Right atrium auricular region (tissue), 2 donors: ENCODE measurements around the gene VGLL3. TPM values are rescaled to one million over a fixed set of nuclear protein-coding genes. Genes with fewer than 3 reads are reported as not detected.

ENCODE experiments used
- DNase-seq: peaks from one replicate; pipeline ENCODE4 v3.0.0-alpha.2; 2019; ENCODE audit warnings: low spot score
- H3K27ac ChIP-seq, 2 donors: fragments of 200-600 bp; sonication (generic); 1 replicate in 1 of 2; 2 replicates in 1 of 2; pipeline ENCODE4 v1.5.1; 2016 to 2019
- H3K27me3 ChIP-seq, 2 donors: fragments of 200-600 bp; sonication (generic); one replicate each; pipeline versions ENCODE4 v1.5.1 to v1.6.0; 2017 to 2019
- H3K36me3 ChIP-seq: fragments of 200-600 bp; sonication (generic); one replicate; pipeline ENCODE4 v1.5.1; 2016
- H3K4me1 ChIP-seq, 2 donors: fragments of 200-600 bp; sonication (generic); one replicate each; pipeline versions ENCODE4 v1.5.1 to v1.6.0; 2017 to 2019
- H3K4me3 ChIP-seq, 2 donors: fragments of 200-600 bp; sonication (generic); 1 replicate in 1 of 2; 2 replicates in 1 of 2; pipeline ENCODE4 v1.5.1; 2017 to 2019; ENCODE audit warnings: mild to moderate bottlenecking in 1 of 2, moderate library complexity in 1 of 2
- H3K9me3 ChIP-seq, 2 donors: fragments of 200-600 bp; sonication (generic); one replicate each; pipeline ENCODE4 v1.5.1; 2019
- total RNA-seq, 2 donors: library from RNA; depleted of rRNA; stranded (reverse); fragments of >200 nt; gene quantifications; one replicate each; pipeline ENCODE4 v1.1.0, GENCODE V29; 2016
- TF ChIP-seq, protein P1 (sequence below), 2 donors: fragments of 200-600 bp; sonication (generic); IDR thresholded peaks; one replicate each; pipeline ENCODE4 v1.5.1; 2019; ENCODE audit warnings: antibody characterized with exemption in 2 of 2

Gene VGLL3
- total RNA-seq, 2 donors from 2014 or later, result 13.0 to 32.4 TPM

DNA sequence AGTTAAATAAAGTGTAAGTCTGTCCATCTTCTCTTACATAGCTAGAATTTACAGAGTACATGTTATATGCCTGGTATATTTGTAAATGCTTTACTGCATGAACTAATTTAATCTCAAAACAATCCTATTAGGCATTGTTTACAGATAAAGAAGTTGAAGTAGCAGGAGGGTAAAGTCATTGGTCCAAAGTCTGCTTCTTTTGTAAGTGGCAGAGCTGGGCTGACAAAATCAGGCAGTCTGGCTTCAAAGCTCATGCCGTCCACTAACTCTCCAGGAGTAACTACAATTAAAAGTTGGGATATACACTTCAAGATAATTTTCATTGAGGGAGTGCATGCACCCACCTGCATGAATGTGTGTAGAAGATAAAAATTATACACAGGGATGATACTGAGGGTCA, 27.3 kb downstream of the VGLL3 start:
- no peaks in the 10 kb centered on the region for H3K4me1 ChIP-seq

DNA sequence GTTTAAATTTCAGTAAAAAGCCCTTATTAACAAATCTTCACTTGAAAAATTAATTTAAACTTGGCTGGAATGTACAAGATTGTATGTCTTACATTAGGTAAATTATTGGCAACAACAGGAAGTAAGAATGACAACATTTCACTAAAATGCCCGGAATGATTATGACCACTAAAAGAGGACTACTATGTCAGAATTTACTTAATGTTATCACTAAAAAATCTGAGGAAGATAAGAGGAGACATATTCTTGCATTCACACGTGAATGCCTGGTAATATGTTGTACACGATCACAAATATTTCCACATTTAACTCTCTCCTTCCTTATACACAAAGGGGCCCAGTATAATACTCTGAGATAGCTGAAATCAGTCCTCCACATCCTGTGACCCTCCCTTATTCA, 29.7 kb downstream of the VGLL3 start:
- DNase-seq, result no peak
- Histone ChIP-seq H3K27ac (no peak overlapping the region), H3K27me3 (no peaks in the 10 kb centered on the region), H3K4me3 (no peak overlapping the region), H3K36me3 (no peaks in the 10 kb centered on the region), H3K4me1 (no peaks in the 10 kb centered on the region), H3K9me3 (no peaks in the 10 kb centered on the region)
- TF ChIP-seq, protein P1, sequence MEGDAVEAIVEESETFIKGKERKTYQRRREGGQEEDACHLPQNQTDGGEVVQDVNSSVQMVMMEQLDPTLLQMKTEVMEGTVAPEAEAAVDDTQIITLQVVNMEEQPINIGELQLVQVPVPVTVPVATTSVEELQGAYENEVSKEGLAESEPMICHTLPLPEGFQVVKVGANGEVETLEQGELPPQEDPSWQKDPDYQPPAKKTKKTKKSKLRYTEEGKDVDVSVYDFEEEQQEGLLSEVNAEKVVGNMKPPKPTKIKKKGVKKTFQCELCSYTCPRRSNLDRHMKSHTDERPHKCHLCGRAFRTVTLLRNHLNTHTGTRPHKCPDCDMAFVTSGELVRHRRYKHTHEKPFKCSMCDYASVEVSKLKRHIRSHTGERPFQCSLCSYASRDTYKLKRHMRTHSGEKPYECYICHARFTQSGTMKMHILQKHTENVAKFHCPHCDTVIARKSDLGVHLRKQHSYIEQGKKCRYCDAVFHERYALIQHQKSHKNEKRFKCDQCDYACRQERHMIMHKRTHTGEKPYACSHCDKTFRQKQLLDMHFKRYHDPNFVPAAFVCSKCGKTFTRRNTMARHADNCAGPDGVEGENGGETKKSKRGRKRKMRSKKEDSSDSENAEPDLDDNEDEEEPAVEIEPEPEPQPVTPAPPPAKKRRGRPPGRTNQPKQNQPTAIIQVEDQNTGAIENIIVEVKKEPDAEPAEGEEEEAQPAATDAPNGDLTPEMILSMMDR (IDR thresholded peaks at IDR 0.05), result no peak

More for the DNA sequence above, 27.3 kb downstream of the VGLL3 start:
- peaks cover 3% of the 10 kb centered on the region for H3K36me3 ChIP-seq
- no peaks in the 10 kb centered on the region for H3K9me3 ChIP-seq
- no peak overlapping the region for H3K27ac ChIP-seq
- no peaks in the 10 kb centered on the region for H3K27me3 ChIP-seq
- DNase-seq, result no peak
- H3K4me3 ChIP-seq, result no peak overlapping the region
- TF ChIP-seq, protein P1 (IDR thresholded peaks at IDR 0.05), result no peak

DNA sequence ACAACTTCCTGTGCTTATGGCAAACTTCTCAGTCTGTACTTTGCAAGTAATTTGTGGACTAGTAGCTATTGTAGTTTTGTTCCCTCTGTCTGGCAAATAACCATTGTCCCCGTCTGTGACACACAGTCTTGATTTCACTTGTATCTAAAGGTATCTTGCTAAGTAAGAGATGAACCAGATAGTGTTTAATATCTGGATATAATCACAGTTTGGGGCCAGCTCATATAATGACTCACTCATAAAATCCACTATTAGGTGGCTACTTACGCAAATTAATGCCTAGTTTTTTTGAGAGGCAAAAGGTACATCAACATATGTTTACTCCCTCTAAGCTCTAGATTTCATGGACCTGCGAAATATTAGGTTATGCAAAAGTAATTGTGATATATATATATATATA, 30.4 kb downstream of the VGLL3 start:
- H3K27me3 ChIP-seq, result no peaks in the 10 kb centered on the region

DNA sequence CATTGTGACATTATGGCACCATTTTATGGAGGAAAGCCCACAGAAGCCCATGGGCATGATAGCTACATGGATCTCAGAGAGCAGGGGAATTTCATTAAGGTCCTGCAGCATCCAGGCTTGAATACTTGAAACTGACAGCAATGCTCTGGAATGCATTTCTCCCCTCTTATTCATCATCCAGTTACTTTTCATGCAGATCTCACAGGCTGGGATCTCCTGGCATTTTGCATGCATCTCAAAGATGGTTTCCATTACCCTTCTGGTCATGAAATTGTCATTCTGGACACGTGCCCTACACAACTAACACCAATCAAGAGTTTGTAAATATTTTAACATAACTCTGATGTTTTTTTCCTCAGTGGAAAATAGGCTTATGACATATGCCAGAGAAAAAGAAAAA, 32.4 kb downstream of the VGLL3 start:
- TF ChIP-seq, protein P1 (IDR thresholded peaks at IDR 0.05), result no peak

More for the DNA sequence above, 30.4 kb downstream of the VGLL3 start:
- no peak for DNase-seq
- H3K36me3 ChIP-seq, result no peaks in the 10 kb centered on the region
- TF ChIP-seq, protein P1 (IDR thresholded peaks at IDR 0.05), result no peak
- no peaks in the 10 kb centered on the region for H3K9me3 ChIP-seq
- H3K4me1 ChIP-seq, result no peaks in the 10 kb centered on the region
- H3K27ac ChIP-seq, result no peak overlapping the region
- no peak overlapping the region for H3K4me3 ChIP-seq

DNA sequence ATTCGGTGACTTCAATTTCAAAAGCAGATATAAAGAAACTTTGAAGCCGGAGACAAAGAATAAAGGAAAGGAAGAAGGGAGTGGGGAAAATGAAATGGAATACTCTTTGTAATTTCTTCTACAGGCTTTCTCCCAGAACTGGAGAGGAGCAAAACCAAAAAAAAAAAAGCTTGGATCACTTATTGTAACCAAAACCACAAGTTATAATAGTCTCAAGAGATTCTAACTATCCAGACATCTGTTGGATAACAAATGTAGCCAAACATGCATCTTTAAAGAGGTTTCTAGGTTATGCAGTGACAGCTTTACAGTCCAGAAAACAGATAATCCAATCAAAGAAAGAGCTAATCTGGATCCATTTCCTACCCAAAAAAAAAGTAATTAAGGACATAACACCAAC, 36.2 kb downstream of the VGLL3 start:
- no peaks in the 10 kb centered on the region for H3K4me1 ChIP-seq
- H3K27ac ChIP-seq, result no peak overlapping the region
- DNase-seq, result no peak
- no peaks in the 10 kb centered on the region for H3K36me3 ChIP-seq
- TF ChIP-seq, protein P1 (IDR thresholded peaks at IDR 0.05), result no peak
- no peaks in the 10 kb centered on the region for H3K9me3 ChIP-seq
- no peaks in the 10 kb centered on the region for H3K27me3 ChIP-seq
- no peak overlapping the region for H3K4me3 ChIP-seq

More for the DNA sequence above, 32.4 kb downstream of the VGLL3 start:
- DNase-seq, result no peak
- Histone ChIP-seq H3K4me1 (no peaks in the 10 kb centered on the region), H3K4me3 (no peak overlapping the region), H3K27ac (no peak overlapping the region), H3K36me3 (no peaks in the 10 kb centered on the region), H3K9me3 (no peaks in the 10 kb centered on the region), H3K27me3 (no peaks in the 10 kb centered on the region)

DNA sequence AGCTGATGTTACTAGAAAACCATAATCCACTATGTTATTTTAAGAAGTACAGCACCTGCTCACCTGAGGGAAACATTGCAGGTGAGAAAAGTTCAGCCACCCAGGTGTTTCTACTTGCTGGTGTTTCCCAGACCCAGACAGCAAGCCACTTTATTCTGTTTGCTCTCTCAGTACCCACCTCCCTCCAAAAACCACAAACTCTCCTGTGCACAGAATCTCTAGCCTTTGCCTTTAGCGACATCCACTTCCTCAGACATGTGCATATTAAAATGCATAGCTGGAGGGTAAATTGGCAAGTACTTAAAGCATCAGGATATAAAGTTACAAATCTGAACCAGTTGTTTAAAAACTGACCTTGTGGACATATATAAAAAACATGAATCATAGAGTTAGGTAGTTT, 36.7 kb downstream of the VGLL3 start:
- Histone ChIP-seq H3K36me3 (no peaks in the 10 kb centered on the region), H3K27ac (no peak overlapping the region), H3K9me3 (no peaks in the 10 kb centered on the region), H3K4me1 (no peaks in the 10 kb centered on the region), H3K27me3 (no peaks in the 10 kb centered on the region), H3K4me3 (no peak overlapping the region)
- no peak for DNase-seq
- TF ChIP-seq, protein P1 (IDR thresholded peaks at IDR 0.05), result no peak
